GM12872 (cell line): ENCODE measurements around the gene LTBP1.

Experiments used
- CTCF ChIP-seq: IDR thresholded peaks from 3 replicates; pipeline ENCODE4 v1.5.1; 2011; ENCODE audit warnings: low read depth, mild to moderate bottlenecking, low read length, moderate library complexity; ENCODE audit not compliant: insufficient read depth

Gene LTBP1

GRCh38 chr2:32965523-32966171 is 18.9 kb downstream of the LTBP1 start:
- TF ChIP-seq CTCF: no peak

- TF ChIP-seq CTCF: no peak
These were observed 22.9 kb downstream of the LTBP1 start for GRCh38 chr2:32969444-32970162.

- no peak for TF ChIP-seq CTCF
These were observed 29.8 kb downstream of the LTBP1 start for GRCh38 chr2:32976409-32977063.

GRCh38 chr2:32977228-32977758 is 30.5 kb downstream of the LTBP1 start:
- no peak for TF ChIP-seq CTCF

- TF ChIP-seq CTCF: no peak
These were observed 34.9 kb downstream of the LTBP1 start for GRCh38 chr2:32981612-32982011.

GRCh38 chr2:32986480-32986879 is 39.7 kb downstream of the LTBP1 start:
- TF ChIP-seq CTCF: no peak

- no peak for TF ChIP-seq CTCF
These were observed 41.8 kb downstream of the LTBP1 start for GRCh38 chr2:32988525-32988924.
